HG03439 (cell line): Measurements from ENCODE around the gene MUC22.
"Not testable (repeated sequence)": the region's sequence is repeated elsewhere in the genome, so short reads cannot be mapped to it uniquely, and the experiment has no call there.

Experiments used
- ATAC-seq: cut with Tn5 transposase; IDR thresholded peaks from one replicate; pipeline ENCODE4 v1.9.1; 2021; ENCODE audit warnings: mild to moderate bottlenecking, moderate library complexity; ENCODE audit not compliant: unreplicated experiment

MUC22 gene

DNA sequence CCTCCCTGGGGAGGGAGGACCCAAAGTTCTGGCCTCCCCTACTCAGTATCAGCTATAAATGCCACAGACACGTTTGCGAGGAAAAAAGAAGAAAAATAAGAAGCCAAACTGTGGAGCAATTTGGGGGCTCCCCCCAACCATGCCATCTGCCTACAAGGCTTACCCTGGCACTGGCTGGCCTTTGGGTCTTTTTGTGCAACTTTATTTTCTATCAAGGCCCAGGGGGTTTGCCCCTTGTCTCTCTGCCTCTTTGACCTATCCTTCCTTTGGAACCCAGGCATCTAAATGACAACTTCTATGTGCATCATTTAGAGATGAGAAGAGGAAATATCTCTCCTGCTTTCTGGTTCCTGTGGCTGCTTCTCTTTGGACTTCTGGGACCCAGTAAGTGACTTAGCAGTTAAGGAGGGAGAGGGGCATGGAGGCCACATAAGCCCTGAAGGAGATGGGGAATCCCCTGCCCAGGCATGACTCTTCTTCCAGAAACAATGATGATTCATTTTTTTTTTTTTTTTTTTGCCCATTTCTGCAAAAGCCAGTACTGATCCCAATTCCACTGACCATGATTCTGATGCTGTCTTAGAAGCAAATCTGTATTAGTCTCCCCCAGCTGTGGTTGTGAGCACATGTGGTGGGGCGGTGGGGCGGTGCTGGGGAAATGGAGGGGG lies at the start of gene MUC22:
Gene MUC22 (plus strand): TSS at position 82 of the 668 bp plus-strand sequence. CDS start 233 bp downstream, at position 315.
- no peak for ATAC-seq

DNA sequence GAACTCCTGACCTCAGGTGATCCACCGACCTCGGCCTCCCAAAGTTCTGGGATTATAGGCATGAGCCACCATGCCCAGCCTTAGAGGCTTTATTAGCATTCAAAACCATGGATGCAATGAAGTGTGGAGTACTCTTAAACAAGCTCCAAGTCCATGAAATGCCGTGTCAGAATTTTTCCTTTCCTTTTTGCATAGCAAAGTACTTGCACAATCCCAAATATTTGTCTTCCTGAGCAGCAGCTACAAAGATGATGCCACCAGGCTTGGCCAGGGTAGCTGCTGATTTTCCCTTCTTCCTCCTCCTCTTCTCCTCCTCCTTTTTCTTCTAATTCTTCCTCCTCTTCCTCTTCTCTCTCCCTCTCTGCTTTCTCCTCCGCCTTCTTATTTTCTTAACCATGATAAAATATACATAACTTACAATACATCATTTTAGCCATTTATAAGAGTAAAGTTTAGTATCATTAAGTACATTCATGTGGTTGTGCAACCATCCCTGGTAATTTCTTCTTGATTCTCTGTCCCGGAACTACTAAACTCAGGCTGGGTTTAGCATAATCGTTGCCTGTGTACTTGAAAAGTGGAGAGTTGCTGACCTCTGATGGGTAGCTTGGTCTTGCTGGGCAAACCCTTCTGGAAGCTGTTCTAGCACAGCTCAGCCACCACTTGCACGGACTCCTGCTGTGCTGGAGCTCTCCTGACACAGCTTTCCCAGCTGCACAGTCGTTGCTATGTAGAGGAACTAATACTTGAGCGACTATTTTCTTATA lies 49.2 kb upstream of the MUC22 start:
- no peak for ATAC-seq

DNA sequence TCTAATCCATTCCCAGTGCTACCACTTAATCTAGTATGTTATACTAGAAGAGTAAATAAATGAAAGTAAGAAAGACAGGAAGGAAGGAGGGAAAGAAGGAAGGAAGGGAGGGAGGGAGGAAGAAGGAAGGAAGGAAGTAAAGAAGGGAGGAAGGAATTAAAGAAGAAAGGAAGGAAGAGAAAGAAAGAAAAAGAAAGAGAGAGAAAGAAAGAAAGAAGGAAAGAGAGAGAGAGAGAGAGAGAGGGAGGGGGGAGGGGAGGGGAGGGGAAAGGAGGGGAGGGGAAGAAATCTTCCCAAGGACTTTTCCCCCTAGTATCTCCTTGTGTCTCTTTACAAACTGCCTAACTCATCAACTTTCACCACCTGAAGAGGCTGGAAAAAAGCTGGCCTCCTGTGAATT lies 47.6 kb upstream of the MUC22 start:
- ATAC-seq, result no peak

DNA sequence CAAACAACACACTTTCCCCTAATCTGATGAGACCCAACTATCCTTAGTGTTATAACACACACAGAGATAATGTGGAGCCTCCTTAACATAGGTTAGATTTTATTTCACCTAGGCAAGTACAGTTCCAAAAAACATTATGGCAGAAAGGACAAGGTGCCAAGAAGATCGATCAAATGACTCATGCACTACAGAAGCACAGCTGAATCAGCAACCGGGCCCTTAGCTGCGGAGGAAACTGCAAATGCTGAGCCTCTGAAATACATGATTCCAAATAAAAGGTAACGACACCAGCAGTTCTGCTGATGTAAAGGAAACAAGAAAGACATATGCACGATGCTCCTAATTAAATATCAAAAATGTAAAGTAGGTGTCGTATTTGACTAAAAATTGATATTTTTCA lies 46.6 kb upstream of the MUC22 start:
- ATAC-seq, result no peak

DNA sequence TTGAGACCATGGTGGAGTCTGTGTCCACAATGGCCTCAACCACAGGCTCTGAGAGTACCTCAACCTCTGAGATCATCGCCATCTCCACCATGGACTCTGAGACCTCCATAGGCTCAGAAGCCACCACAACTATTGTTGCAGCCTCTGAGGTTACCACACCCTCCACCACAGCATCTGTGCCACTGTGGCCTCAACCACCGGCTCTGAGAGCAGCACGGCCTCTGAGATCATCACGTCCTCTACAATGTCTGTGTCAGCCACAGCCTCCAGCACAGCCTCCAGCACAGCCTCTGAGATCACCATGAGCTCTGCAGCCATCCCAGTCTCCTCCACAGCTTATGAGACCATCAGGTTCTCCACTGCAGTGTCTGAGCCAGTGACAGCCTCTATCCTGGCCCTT lies 46.2 kb upstream of the MUC22 start:
- ATAC-seq, result no peak

DNA sequence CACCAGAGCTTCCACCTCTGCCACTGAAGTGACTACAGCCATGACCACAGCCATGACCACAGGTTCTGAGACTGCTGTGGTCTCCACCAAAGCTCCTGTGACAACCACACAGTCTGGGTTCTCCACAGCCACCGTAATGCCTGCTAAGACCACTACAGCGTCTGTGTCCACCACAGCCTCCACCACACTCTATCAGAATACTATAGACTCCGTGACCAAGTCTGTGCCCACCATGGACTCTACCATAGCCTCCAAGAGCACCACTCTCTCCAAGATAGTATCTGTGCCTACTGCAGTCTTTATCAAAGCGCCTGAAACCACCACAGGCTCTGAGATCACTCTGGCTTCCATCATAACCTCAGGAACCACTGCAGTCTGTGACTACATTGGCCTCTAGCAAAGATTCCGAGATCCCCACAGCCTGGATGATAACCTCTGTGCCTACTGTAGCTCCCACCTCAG lies 45.1 kb upstream of the MUC22 start:
- ATAC-seq, result no peak

DNA sequence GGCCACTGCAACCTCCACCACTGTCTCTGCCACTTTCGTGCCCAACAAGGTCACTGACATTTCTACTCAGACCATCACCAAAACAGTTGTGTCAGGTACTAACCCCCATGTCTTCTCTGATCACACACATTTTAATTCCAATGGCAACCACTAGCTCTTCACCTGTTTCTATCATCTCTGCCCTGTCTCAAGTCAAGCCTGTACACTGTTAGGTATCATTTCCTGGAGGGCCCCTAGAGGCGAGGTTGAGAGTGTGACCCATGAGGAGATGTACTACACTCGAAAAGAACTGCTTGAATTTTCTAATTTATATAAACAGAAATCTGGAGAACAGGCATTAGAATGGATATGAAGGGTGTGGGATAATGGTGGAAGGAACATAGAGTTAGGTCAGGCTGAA lies 44.1 kb upstream of the MUC22 start:
- ATAC-seq, result no peak

DNA sequence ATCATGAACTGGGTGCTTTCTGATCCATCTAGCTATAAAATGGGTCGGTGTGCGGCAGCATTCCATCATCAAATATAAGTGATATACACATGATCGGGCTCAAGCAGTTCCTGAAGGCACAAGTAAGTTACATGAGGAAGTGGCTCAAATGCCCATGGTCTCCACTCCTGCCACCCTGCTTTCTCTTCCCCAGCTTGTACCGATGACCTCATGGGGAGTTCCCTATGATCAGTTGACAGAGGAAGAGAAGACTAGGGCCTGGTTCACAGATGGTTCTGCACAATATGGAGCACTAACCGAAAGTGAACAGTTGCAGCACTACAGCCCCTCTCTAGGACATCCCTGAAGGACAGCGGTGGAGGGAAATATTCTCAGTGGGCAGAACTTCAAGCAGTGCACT lies 41.1 kb upstream of the MUC22 start:
- not testable (repeated sequence) for ATAC-seq

DNA sequence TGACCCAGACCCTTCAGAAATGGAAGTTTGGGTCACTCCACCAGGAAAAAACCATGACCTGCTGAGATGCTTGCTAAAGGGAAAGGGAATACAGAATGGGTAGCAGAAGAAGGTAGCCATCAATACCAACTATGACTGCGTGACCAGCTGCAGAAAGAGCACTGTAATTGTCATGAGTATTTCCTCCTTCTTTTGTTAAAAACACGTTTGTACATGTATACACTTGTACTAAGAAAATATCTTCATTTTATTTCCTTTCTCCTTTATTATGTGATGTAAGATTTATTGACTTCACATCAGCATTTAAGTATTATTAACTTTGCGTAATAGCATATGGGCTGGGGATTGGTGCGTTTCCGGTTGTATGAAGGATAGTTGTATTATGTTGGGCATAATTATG lies 39.3 kb upstream of the MUC22 start:
- ATAC-seq, result no peak

DNA sequence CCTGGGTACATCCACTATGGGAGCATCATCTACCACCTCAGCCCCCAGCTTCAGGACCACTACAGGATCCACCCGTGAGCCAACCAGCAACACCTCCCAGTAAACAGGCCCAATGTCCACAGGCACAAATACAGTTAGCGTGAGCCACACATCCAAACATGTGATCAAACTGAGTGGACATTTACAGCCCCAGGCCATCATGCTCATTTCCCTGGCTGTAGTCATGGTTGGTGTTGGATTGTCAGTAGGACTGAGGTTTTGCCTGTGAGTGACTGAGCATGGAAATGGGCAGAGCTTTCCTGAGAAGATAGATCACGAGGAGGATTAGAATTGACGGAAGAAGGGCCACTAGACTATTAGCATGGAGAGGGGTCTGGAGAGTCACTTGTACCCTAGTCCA lies 37.5 kb upstream of the MUC22 start:
- ATAC-seq, result no peak

DNA sequence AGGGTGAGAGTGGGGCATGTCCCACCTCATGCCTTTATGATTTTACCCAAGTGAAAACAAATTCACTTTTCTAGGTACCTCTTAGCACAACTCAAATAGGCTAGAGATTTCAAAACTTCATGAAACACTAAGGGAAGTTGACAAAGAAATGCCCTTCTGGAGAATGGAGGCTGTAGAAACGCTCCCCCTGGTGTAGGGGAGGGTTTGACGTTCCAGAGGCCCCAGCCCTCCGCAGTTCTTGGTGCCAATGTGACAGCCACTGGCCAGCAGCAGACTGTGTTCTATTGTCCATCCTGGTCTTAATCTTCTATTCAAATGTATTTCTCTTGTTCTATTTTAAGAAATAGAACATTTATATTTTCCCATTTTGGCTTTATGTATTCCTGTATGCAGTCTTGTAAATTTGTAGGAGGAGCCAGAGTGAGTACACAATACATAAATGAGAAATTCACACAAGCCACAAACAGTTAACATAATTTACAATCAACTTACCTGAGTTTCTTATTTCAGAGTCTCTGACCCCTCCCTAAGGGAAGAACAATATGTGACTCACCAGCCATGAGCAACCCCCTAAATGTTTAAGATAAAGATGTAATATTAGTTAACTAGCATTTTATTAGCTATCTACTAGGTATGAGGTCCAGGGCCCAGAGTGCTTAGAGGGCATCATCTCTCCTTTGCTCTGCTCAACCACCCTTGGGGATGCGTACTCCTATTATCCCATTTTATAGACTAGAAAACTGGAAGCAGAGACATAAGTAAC lies 35.6 kb upstream of the MUC22 start:
- ATAC-seq, result no peak

DNA sequence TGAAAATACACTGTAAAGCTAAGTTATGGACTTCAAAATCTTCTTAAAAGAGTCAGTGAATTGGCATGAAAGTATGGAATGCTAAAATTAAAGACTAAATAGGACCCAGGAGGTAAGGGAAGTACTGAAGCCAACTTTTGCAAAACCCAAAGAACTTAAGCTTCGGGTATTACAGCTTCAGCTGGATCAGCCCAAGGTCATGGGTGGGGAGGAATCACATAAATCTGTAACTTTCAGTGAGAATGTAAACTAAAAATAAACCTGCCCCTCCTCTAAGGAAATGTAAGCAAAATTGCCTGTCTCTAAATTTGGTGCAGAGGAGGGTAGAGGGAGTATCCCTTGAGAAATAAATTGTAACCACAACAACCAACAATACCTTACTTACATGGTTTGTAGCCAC lies 31.1 kb upstream of the MUC22 start:
- ATAC-seq, result no peak

DNA sequence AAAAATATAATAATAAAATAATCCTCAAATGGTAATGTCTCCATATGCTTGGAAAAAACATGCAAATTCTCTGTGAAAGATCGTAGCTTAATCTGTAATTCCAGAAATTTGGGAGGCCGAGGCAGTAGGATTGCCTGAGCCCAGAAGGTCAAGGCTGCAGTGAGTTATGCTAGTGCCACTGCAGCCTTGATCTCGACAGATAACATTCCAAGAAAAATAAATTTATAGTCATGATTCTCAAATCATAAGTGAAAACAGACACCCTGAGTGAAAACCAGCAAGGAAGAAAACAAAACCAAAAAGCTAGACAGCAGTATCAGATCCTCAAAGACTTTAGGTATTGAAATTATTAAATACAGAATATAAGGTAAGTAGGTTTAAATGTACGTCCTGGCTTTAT lies 30.6 kb upstream of the MUC22 start:
- ATAC-seq, result no peak

DNA sequence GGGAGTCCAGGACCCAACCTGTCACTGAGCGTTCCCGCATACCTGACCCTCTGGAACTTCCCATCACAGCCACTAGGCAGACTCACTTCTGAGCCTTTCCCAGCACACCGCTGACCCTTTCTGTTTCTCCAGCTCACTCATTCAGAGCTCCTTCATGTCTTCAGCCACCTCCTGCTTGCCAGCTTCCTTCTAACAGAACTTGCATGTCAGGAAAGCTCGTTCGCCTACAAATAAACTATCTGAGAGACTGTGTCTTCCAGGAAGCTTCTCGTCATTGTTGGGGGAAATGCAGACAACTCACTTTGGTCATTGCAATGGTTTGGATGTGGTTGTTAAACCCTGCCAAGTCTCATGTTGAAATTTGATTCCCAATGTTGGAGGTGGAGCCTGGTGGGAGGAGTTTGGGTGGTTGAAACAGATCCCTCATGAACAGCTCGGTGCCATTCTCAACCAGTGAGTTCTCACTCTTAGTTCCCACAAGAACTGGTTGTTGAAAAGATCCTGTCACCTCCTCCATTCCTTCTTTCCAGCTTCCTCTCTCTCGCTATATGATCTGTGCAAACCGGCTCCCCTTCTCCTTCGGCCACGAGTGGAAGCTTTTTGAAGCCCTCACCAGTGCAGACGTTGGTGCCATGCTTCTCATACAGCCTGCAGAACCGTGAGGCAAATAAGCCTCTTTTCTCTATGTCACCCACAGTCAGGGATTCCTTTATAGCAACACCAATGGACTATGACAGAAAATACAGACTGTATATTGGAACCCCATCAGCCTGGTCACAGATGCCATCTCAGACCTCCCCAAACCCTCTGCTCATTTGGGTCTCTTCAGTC lies 28.1 kb upstream of the MUC22 start:
- ATAC-seq, result no peak

DNA sequence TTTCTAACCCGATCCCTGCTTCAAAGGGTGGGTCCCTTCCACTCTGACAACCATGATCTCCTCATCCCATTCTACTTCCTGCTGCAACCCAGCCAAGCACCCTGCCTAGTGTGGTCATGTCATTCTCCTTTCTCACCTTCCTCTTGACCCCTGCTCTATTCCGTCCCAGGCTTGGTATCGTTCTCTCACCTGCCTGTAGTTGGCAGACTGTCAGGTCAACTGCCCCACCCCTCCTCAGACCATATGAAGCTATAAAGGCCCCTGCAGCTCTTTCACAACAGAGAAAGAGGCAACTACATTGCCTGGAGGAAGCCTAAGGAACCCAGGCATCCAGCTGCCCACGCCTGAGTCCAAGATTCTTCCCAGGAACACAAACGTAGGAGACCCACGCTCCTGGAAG lies 26.8 kb upstream of the MUC22 start, which contains the start of gene MUC21:
Gene MUC21 (plus strand): TSS at position 280 of the 400 bp plus-strand sequence. CDS start 241 bp downstream, outside the sequence.
- no peak for ATAC-seq

DNA sequence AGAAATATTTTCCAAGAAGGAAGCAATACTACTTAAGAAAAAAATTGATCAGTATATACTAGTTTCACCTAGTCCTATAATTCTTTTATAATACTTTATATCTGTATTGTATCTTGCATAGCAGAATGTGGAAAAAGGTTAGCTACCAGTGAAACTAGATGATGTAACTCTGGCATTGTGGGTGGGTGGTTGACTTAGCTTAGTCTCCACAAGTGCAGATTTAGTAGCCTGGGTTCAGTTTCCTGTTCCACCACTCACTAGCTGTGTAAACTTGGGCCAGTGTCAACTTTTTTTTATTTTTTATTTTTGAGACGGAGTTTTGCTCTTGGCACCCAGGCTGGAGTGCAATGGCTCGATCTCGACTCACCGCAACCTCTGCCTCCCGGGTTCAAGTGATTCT lies 24.8 kb upstream of the MUC22 start:
- ATAC-seq, result no peak

DNA sequence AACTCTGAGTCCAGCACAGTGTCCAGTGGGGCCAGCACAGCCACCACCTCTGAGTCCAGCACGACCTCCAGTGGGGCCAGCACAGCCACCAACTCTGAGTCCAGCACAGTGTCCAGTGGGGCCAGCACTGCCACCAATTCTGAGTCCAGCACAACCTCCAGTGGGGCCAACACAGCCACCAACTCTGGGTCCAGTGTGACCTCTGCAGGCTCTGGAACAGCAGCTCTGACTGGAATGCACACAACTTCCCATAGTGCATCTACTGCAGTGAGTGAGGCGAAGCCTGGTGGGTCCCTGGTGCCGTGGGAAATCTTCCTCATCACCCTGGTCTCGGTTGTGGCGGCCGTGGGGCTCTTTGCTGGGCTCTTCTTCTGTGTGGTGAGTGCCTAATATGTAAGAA lies 23.0 kb upstream of the MUC22 start:
- no peak for ATAC-seq

DNA sequence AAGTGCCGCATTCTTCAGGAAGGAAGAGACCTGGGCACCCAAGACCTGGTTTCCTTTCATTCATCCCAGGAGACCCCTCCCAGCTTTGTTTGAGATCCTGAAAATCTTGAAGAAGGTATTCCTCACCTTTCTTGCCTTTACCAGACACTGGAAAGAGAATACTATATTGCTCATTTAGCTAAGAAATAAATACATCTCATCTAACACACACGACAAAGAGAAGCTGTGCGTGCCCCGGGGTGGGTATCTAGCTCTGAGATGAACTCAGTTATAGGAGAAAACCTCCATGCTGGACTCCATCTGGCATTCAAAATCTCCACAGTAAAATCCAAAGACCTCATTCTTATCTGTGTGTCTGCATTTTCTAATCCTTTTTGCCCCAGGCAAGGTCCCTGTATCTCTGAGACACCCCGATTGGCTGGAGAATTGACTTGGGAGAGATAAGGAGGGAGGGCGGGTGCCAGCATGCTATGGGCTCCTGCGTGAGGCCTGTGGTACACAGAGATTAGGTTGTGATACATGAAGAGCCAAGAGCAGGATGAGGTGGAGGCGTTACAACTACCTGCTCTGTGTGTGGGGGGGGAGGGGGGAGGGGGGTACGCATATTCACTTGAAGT lies 22.0 kb upstream of the MUC22 start:
- no peak for ATAC-seq

DNA sequence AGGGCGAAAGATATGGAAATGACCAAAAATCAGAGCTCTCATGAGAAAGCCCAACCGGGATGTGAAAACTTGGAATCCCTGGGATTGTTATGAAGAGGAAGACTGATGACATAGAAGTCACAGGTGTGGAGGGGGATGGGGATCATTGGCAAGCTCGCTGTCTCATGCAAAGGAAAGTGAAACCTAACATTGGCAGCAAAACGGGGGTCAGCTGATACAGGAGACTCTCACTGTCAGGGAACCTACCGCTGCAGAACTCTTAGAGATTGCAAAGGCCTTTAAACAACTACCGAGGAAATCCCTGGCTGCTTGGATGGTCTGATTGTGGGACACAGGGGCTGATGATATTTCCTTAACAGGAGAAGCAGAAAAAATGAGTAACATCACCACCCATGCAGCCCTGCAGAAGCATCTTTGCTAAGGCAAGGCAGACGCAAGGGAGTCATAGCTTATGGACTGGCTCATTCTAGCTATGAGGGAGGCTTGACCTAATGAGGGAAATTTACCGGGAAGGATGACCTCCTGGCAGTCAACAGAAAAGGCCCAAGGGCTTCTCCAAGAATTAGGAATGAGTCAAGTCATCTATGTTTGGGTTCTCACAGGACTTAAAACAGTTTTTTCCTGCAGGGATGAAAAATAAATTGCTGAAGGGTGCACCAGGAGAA lies 19.7 kb upstream of the MUC22 start:
- ATAC-seq, result no peak

DNA sequence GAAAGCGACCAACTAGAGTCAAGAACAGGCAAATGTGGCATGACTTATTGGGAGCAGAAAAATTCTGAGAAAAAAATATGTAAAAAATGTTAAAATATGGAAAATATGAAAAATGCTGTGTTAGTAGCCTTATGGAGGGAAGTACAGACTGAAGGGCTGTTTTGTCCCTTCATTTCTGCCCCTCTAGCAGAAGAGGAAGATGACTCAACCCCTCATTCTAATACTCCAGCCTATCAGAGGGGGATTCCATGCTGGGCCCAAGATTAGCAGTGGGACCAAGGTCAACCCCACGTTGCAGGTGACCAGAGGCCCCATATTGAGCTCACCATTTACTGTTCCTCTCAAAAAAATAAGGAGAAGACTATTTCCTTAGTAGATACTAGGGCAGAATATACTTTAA lies 18.4 kb upstream of the MUC22 start:
- ATAC-seq, result no peak
